NK-92 treated with Interleukin-12 subunit alpha and Interleukin-12 subunit beta, amount 100 ng/mL, for 24 hours (cell line): Measurements from ENCODE around the gene PRDM7.
"Not testable (repeated sequence)": the region's sequence is repeated elsewhere in the genome, so short reads cannot be mapped to it uniquely, and the experiment has no call there.

ENCODE experiments used
- DNase-seq: peaks from one replicate; lab custom pipeline; 2025; lab: John Stamatoyannopoulos, UW

The PRDM7 gene

GRCh38 chr16:90077240-90077756 is at the start of gene PRDM7:
TSS of gene PRDM7 (minus strand) at chr16:90077331. CDS start at chr16:90075910, 1,421 bp downstream.
- DNase-seq: no peak

- not testable (repeated sequence) for DNase-seq
Measured at GRCh38 chr16:90121846-90122245, 44.7 kb upstream of the PRDM7 start.

- DNase-seq: not testable (repeated sequence)
Measured at GRCh38 chr16:90107617-90108016, 30.5 kb upstream of the PRDM7 start.

- not testable (repeated sequence) for DNase-seq
Measured at GRCh38 chr16:90107060-90107459, 29.9 kb upstream of the PRDM7 start.

- DNase-seq: not testable (repeated sequence)
Measured at GRCh38 chr16:90106271-90106670, 29.1 kb upstream of the PRDM7 start.

GRCh38 chr16:90104725-90105124 is 27.6 kb upstream of the PRDM7 start:
- DNase-seq: not testable (repeated sequence)

- DNase-seq: not testable (repeated sequence)
Measured at GRCh38 chr16:90102086-90102884, 25.2 kb upstream of the PRDM7 start.

GRCh38 chr16:90101332-90101731 is 24.2 kb upstream of the PRDM7 start:
- not testable (repeated sequence) for DNase-seq

- not testable (repeated sequence) for DNase-seq
Measured at GRCh38 chr16:90100790-90101189, 23.7 kb upstream of the PRDM7 start.

- not testable (repeated sequence) for DNase-seq
Measured at GRCh38 chr16:90100229-90100628, 23.1 kb upstream of the PRDM7 start.

GRCh38 chr16:90098936-90099335 is 21.8 kb upstream of the PRDM7 start:
- not testable (repeated sequence) for DNase-seq

GRCh38 chr16:90097010-90097684 is 20.0 kb upstream of the PRDM7 start:
- not testable (repeated sequence) for DNase-seq

- not testable (repeated sequence) for DNase-seq
Measured at GRCh38 chr16:90094791-90095190, 17.7 kb upstream of the PRDM7 start.

- not testable (repeated sequence) for DNase-seq
Measured at GRCh38 chr16:90094296-90094695, 17.2 kb upstream of the PRDM7 start.

- DNase-seq: not testable (repeated sequence)
Measured at GRCh38 chr16:90093799-90094198, 16.7 kb upstream of the PRDM7 start.

GRCh38 chr16:90092781-90093180 is 15.7 kb upstream of the PRDM7 start:
- DNase-seq: not testable (repeated sequence)

- DNase-seq: no peak
Measured at GRCh38 chr16:90084215-90084950, 7.3 kb upstream of the PRDM7 start.

- no peak for DNase-seq
Measured at GRCh38 chr16:90083139-90083538, 6.0 kb upstream of the PRDM7 start.

- DNase-seq: no peak
Measured at GRCh38 chr16:90081606-90081970, 4.5 kb upstream of the PRDM7 start.

GRCh38 chr16:90078579-90078895 is 1.4 kb upstream of the PRDM7 start:
- no peak for DNase-seq

- DNase-seq: no peak
Measured at GRCh38 chr16:90077757-90078578, 837 bp upstream of the PRDM7 start.
